HG02798 (cell line): Measurements from ENCODE around the gene UBE2QL1.

Experiments
- ATAC-seq: cut with Tn5 transposase; IDR thresholded peaks from one replicate; pipeline ENCODE4 v1.9.1; 2021; ENCODE audit warnings: mild to moderate bottlenecking; ENCODE audit not compliant: unreplicated experiment, poor library complexity

UBE2QL1 gene, protein sequence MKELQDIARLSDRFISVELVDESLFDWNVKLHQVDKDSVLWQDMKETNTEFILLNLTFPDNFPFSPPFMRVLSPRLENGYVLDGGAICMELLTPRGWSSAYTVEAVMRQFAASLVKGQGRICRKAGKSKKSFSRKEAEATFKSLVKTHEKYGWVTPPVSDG

DNA sequence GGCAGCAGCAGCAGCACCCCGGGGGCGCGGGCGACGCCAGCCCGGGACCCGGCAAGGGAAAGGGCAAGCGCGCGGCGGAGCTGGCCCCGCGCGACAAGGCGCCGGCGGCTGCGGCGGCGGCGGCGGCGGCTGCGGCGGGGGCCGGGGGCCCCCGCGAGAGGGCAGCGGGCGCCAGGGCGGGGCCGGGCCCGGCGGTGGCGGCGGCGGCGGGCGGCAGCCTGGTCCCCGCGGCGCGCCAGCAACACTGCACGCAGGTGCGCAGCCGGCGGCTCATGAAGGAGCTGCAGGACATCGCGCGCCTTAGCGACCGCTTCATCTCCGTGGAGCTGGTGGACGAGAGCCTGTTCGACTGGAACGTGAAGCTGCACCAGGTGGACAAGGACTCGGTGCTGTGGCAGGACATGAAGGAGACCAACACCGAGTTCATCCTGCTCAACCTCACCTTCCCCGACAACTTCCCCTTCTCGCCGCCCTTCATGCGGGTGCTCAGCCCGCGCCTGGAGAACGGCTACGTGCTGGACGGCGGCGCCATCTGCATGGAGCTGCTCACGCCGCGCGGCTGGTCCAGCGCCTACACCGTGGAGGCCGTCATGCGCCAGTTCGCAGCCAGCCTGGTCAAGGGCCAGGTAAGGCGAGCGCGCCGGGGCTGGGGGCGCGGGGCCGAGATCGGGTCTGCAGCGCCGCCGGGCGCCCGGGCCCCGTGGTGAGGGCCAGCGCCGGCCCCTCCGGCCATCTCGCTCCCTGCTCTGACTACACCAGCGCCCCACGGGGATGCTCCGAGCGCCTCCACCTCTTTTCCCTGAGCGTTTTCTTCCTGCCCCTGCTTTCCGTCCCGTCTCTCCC, at the start of gene UBE2QL1:
UBE2QL1 (plus strand) TSS at position 238 of the 843 bp plus-strand sequence; CDS start at position 273, 35 bp downstream.
- peak; percentile 44 for ATAC-seq

DNA sequence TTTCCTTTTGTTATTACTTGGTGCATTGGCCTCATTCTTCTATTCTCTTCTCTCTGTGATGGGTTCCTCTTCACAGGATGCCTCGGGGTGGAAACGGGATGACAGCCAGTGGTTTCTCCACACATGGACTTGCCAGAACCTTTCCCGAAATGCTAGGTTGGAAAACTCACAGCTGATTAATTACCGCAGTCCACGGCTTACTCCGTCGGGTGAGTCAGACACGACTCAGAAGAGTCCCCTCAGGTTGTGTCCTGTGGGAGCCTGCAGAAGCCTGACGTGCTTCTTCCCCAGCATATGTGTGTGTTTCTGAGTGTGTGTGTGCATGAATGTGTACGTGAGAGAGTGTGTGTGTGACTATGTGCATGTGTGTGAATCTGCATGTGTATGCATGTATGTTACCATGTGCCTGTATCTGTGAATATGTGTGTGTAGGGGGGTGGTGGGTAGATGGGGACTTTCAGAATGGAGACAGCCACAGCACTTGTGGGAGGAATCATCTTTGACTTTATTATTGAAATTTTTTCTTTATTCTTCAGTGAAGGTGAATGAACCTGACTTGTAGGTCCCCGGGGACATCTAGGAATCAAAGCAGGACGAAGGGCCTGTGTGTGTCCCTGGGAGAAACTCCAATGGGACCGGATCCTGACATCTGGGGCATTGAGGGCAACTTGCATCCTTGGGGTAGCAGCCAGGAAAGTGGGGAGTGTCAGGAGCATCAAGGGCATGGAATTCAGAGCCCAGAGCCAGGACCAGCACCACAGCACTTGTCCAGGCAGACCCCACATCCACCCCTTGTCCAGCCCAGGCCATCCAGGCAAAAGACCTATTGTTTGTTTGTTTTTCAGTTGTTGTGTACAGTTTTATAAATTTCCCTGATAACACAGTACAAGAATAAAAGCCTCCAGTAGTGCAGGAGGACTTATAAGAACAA, 48.4 kb upstream of the UBE2QL1 start:
- no peak for ATAC-seq

DNA sequence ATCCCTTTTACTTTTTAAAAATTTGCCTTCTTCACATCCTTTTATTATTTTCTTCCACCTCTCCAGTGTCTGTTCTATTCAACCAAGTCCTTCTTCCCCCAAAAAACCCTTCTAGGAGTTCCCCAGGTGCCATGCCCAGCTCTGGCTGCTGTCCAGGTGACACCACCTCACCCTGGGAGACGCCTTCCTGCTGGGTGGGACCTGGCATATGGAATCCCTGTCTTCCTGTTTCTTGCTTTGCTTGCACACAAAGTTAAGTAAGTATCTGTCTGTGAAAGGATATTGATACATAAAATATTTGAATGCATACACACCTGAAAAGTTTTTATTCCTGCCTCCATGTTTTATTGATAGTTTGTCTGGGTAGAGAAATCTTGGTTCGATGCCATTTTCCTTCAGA, 47.2 kb upstream of the UBE2QL1 start:
- ATAC-seq = no peak

DNA sequence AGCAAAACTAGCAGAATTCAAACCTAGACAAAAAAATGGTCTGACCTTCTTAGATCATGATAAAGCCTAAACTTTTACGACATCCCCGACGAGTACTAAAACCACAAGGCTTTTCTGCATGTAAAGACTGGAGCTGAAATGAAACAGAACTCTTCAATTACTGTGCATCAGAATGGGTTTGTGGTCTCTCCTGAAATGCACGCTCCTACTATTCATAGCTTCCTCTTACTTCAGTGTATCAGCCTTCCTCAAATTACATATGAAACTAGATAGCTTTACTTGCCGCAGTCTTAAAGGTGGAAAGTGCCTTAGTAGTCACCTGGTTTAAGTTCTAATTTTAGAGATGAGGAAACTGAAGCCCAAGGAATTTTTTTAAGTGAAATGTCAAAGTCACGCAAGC, 45.7 kb upstream of the UBE2QL1 start:
- ATAC-seq = no peak

DNA sequence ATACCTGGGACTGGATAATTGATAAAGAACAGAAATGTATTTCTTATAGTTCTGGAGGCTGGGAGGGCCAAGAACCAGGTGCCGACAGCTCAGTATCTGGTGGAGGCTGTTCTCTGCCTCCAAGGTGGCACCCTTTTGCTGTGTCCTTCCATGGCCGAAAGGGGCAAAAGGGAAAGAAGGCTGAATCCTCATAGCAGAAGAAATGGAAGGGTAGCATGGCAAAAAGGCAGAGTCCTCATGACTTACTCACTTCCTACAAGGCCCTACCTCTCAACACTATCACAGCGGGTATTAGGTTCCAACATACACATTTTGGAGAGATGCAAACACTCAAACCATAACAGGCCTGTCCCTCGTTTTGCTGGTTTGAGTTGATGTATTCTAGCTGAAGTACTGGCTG, 45.2 kb upstream of the UBE2QL1 start:
- ATAC-seq = no peak

DNA sequence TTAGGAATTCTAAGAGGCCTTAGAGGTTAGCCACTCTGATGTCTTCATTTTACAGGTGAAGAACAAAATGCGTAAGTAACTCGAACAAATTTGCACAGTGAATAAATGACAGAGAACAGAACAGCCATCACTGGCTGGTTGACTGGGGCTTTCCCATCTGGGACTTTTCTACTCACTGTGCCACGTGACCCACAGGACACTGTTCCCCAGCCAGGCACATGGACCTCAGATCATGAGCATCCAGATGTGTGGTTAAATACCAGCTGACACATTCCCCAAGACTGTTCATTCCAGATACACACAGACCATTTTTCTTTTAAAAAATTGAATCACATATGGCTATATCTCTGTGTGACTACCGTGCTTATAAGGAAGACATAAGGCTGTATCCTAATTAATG, 44.5 kb upstream of the UBE2QL1 start:
- peak; percentile 73 for ATAC-seq

DNA sequence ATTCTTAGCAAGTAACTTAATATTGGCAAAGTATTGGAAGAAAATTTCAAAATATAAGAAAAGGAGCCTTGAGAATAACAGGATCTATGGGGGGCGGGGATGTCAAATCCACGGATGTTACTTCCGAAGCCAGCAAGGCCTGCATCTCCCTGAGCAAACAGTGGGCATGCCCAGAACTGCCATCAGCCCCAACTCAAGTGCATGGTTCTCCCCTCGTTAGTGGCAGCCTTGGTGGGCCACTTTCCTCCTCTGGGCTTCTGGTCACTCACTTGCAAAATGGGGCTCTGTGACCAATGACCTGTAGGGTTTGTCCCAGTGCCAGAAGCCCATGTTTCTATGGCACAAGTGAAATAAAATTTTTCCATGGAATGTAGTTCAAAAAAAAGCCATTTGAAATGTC, 43.1 kb upstream of the UBE2QL1 start:
- ATAC-seq = no peak

DNA sequence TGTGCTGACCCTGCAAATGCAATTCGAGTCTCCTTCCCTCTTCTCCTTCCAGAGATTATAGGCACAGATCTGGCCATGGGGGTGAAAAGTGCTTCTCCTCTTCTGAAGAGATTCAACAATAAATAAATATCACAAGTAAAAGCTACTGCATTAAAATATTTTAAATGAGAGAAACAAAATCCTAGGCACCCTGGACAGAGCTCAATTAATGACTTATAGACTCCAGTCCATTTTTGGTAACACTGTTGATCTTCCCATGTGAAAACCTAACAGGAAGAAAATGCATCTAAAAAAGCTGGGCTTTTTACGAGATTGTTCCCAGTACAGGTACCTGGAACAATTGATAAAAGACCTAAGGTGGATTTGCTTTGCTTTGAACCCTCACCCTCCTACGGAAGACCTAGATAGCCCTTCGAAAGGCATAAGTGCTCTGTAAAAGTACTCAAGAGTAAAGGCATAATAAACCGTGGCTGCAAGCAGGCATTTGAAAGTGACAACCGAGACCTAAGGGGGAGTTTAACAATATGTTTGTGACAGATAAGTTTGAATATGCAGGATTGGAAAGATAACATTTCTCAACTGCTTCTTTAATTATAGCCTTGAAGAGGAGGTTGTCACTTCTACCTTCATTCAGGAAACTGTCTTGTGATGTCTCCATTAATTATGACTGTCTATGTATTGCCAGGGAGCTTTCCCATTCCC, 41.0 kb upstream of the UBE2QL1 start:
- no peak for ATAC-seq

DNA sequence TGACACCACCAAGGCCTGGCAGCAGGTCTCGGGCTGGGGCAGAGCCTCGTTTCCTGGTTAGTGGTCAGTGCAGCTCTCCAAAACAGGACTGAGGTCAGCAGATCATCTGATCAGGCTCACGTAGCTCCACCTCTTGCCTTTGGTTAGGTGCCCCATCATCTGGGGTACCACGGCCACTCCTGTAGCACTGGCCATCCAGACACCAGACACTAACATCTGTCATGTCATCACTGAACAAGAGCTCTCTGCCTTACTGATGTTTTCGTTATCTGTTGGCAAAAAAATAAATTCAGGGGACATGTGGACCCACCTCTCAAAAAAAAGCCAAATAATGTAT, 40.4 kb upstream of the UBE2QL1 start:
- no peak for ATAC-seq

DNA sequence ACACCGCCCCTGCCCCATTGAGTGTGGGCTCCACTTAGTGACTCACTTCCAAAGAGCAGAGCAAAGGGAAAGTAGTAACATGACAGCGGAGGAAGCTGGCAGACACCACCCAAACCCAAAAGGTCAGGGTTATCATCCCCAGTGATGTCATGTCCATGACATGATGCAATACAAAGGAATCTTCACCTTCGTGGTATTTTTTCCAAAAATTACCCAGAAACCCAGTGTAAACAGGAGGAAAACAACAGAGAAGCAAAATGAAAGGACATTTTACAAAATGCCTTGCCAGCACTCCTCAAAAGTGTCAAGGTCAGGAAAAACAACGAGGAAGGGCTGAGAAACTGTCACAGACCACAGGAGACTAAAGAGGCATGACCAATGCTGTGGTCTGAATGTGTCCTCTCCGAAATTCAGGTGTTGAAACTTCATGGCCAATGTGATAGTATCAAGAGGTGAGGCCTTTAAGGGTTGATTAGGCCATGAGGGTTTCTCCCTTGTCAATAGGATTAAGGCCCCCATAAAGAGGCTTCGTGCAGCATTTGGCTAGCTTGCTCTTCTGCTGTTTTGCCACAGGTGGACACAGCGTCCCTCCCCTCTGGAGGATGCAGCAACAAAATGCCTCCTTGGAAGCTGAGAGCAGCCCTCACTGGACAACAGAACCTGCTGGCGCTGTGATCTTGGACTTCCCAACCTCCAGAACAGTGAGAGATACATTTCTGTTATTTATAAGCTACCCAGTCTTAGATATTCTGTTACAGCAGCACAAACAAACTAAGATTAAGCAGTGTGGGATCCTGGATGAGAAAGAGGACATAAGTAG, 39.8 kb upstream of the UBE2QL1 start:
- no peak for ATAC-seq

DNA sequence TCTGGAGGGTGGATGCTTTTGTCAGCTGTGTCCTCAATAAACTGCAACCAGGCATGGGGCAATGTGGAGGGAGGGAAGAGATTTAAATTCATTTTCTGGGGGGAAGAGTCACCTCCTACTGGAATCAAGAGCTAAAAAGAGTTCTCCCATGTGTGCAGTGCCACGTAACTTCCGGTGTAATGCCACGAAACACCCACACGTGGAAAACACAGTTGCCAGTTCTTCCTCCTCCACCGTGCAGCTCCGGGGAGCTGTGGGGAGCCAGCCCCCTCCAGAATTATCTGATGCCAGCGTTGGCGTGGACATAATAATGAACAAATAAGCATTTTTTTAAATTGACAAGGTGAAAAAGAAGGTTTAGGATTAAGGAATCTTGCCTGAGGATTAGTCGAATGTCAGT, 38.2 kb upstream of the UBE2QL1 start:
- ATAC-seq = no peak

DNA sequence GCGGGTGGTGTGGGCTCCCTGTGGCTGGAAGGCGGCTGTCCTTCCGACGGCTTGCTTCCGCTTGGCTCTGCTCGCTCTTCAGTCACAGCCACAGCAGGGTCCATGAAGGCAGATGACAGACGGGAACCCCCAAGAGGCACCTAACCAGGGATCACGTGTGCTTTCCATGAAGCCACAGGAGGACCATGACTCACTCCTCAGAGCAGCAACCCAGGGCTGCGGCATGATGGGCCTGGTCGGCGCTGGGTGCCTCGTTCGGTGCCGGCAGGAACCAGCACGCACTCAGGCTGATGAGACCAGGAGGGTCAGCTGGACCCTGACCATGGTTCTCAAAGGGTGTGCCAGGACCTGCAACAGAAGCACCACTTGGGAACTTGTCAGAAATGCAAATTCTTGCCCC, 37.5 kb upstream of the UBE2QL1 start:
- no peak for ATAC-seq

DNA sequence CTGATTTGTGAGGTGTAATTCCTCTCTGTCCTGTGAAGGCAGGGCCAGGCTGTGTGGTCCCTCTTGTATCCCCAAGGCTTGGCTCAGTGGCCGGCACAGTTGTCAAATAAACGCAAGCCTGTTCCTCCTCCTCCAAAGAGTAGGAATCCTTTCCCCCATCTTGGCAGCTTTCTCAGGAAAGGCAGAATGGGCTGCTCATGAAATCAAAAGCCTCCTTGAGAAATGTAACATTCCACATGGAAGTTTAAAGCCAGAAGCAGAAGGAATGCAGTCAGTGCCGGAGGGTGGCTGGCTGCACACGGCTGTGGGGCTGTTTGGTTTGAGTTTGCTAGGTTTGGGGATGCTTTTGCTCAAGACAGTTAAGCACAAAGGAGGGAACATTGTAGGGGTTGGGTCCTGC, 35.8 kb upstream of the UBE2QL1 start:
- ATAC-seq = no peak

DNA sequence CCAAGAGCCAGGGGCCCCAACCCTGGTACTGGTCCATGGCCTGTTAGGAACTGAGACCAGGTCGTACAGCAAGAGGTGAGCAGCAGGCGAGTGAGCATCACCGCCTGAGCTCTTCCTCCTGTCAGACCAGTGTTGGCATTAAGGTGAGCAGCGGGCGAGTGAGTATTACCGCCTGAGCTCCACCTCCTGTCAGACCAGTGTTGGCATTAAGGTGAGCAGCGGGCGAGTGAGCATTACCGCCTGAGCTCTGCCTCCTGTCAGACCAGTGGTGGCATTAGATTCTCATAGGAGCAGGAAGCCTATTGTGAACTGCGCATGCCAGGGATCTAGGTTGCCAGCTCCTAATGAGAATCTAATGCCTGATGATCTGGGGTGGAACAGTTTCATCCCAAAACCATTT, 31.0 kb upstream of the UBE2QL1 start:
- no peak for ATAC-seq

DNA sequence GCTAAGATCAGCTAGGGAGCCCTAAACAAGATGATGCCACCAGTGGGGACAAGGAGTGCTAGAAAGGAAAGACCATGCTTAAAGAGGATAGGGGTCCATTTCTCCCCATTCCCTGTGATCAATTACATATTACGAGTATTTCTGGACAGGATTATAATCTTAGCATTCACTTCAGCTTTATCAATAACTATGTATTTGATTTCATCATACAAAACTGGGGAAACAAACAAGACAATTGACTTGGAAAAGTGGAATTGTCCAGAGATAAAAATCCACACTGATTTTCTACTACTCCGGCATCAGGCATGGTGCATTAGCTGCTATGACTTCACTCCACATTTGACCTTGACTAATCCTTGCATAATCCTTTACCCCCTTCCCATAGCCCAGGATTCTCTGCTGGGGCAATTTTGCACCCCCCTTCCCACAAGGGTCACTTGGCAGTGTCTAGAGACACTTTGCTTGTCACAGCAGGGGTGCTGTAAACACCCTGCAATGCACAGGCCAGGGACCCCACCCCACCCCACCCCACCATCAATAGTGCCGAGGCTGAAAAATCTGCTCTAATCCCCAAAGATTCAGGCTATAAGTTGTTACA, 29.9 kb upstream of the UBE2QL1 start:
- no peak for ATAC-seq

DNA sequence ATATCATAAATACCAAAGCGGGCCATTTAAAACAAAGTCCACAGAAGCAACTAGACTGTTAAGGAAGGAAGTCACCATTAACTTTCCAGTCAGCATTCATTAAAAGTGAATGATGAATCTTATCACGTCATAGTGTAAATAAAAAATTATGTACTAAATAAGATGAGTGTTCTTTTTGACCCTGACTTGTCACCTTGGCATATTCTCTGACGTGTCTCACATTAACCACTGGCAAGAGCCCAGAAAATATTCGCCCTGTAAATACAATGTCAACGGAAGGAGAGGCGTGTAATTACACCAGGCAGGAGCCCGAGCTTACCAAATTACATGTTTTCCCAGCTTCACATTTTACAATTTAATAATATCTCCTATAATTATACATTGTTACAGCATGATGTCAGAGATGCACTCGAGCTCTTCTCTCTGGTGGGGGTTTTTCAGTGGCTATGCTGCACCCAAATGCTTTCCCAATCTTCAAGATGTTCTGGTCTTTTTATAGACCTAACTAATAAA, 29.3 kb upstream of the UBE2QL1 start:
- no peak for ATAC-seq

DNA sequence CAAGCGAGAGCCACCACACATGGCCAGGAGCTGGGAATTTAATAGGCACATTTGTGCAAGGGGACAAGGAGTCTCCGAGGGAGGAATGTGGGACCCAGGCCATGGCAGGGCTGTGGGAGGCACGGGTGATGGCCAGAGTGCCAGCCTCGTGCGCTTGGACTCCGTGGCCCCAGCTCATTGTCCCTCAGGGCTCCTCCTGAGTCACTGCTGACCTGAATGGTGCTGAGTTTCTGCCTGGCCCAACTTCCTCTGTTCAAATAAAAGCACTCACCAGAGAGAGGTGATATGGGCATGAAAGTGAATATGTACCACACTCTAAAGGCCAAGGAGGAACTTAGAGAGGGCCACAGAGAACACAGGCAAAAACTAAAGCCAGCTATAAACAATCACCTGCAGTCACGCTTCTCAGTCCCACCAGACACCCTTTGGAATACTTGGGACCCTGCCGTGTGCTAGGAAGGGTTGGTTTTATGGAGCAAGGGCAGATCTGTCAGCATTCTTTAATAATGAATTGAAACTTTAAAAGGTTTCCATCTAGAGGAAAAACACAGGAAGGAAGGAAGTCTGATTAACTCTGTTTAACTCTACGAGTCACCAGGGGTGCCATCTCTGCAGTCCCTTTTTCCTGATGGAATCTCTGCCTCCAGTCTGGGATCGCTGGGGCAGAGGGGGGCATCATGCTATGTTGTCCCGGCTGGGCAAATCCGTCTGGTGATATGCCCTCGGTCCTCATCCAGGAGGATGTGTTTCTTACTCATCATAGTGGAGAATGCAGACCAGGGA, 25.1 kb upstream of the UBE2QL1 start:
- no peak for ATAC-seq

DNA sequence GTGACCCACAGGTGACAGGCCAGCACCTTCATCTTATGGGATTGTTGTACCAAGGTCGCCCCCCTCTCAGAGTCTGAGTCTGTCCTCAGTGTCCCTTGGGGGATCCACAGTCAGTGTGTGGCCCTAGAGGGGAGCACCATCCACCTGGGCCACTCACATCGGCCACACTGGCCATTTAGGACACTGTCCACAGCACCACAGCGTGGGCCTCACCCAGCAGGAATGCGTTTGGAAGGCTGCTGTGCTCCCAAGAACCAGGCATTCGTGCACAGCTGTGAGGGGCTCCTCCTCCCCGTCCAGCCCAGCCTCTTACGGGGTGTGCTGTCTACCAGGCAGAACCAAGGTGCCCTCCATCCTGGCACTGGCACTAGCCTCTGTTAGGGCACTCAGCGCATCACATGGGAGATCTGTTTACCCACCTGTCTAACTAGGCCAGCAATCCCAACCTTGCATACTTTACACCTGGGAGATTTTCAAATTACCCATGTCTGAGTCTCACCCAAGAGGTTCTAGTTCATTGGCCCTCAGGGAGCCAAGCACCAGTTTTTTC, 24.5 kb upstream of the UBE2QL1 start:
- no peak for ATAC-seq
